Stimulated activated naive CD4-positive, alpha-beta T cell (primary cell): ENCODE data around the gene EVI2B.
"Not testable (repeated sequence)": the region's sequence is repeated elsewhere in the genome, so short reads cannot be mapped to it uniquely, and the experiment has no call there.

ENCODE experiments used
- DNase-seq, 6 experiments: peaks; one replicate each; lab custom pipeline; 2025; lab: John Stamatoyannopoulos, UW

The EVI2B gene

GRCh38 chr17:31313982-31314781 lies at the start of gene EVI2B:
Gene EVI2B (minus strand): TSS chr17:31314054. CDS start chr17:31305609, 8,445 bp downstream.
- DNase-seq = peak in 3 of 6 experiments; percentile 54 to 74 (median 66)

- no peak for DNase-seq
Observed at GRCh38 chr17:31357839-31358394, 44.1 kb upstream of the EVI2B start.

- DNase-seq = no peak
Observed at GRCh38 chr17:31357091-31357490, 43.2 kb upstream of the EVI2B start.

DNA sequence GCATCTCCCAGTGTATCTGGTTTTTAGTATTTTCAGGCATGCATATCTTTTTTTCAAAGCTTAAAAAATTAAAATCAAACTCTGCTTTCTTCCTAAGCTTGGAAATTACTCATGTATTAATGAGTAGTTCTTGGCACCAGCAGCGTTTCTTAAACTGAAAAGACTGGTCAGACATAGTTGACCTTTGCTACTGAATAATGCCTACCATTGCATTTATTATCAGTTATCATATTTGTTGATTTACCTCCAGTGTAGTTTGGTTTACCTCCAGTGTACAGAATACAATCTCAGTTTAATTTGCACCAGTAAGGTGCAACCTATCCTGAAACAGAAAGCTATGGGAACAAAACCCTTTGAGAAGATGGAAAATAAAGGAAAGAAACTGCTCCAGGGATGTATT lies 42.1 kb upstream of the EVI2B start:
- no peak for DNase-seq

DNA sequence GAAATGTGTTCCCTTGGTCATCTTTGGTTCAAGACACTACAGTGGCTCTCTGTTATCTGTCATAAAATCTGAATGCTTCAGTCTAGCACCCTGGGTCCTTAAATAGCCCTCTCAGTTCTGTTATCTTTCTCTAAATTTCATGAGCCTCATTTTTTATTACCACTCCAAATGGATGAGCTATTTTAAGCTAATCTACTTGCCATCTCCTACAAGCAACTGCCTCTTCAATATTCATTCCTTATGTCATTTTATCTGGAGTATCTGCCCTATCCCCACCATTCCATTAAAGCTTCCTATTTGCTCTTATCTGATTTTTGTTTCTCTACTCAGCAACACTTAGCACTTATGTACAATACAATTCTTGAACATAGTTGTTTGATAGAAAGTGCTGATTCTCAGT lies 35.6 kb upstream of the EVI2B start:
- DNase-seq = no peak

GRCh38 chr17:31345191-31345747 lies 31.4 kb upstream of the EVI2B start:
- DNase-seq = not testable (repeated sequence)

DNA sequence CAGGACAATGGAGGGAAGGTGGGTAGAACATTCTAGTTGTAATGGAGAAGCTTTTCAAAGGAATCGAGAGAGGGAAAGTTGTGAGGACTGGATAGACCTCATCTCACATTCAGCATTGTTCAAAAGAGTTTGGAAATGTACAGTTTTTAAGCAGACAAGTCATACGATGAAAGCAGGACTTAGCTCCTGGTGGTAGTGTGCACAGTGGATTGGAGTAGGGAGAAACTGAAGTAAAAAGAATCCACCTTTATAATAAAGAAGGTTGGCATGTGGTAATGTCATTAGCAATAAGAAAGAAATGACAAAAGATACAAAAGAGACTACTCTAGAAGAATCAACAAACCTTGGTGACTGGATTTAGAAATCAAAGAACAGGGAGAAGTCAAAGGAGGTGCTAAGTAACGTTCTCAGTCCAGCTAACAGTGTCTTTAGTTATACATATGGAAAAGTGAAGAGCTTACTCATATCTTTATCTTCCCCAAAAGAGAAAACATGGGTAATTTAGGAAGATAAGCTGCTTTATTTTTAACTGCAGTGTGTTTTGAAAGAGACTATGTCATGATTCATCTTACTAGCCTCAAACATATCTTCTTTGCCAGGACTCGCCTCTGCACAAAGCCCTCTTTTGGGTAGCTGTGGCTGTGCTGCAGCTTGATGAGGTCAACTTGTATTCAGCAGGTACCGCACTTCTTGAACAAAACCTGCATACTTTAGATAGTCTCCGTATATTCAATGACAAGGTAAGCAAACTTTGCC lies 26.2 kb upstream of the EVI2B start:
- no peak for DNase-seq

- no peak for DNase-seq
Observed at GRCh38 chr17:31329221-31329620, 15.4 kb upstream of the EVI2B start.

DNA sequence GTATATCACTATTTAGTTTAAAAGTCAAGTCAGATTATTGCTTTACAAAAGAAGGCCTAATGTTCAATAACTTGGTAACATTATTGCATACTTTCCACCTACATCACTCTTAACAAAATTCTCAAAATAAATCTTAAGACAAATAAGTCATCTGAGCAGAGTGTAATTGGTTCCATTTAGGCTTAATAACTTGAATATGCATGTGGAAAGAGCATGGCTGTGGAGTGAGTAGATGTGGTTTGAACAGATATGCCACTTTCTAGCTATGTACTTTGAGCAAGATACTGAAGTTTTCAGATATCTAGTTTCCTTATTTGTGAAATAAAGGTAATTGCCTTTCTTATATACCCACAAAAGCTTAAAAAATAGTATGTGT lies 14.3 kb upstream of the EVI2B start:
- DNase-seq = no peak

DNA sequence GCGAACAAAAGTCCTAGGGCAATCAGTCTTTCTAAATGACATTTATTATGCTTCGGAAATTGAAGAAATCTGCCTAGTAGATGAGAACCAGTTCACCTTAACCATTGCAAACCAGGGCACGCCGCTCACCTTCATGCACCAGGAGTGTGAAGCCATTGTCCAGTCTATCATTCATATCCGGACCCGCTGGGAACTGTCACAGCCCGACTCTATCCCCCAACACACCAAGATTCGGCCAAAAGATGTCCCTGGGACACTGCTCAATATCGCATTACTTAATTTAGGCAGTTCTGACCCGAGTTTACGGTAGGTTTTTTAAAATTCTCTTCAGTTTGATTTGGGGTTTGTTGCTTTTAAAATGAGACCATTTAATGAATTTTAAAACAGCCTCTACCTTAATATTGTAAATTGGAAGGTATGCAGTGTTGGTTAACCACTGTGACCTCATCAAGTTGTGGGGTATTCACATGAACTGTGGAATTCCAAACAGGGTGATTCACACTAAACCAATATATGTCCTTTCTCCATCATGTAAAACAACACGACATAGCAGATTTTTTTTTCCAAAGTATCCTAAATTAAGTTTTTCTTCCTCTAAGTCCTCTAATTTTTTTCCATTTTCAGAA lies 13.8 kb upstream of the EVI2B start:
- DNase-seq = no peak

DNA sequence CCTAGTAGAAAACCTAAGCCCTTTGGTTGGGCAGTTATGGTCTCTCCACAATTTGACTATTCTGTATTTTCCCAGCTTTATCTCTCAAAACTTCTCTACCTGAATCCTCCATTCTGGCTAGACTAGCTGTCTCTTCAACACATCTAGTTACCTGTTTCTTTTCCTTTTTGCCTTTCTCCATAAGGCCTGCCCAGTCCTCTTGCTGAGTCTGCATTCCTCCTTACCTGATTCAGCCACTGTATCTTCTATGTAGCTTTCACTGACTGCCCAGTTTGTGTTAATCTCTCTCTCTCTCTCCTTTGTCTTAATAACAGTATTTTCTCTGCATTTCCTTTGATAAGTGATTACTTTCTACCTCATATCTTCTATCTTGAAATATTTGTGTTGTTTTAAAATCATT lies 9.7 kb upstream of the EVI2B start:
- no peak for DNase-seq

GRCh38 chr17:31321966-31322365 lies 8.1 kb upstream of the EVI2B start:
- DNase-seq = peak in 2 of 6 experiments; percentile 13 to 59

DNA sequence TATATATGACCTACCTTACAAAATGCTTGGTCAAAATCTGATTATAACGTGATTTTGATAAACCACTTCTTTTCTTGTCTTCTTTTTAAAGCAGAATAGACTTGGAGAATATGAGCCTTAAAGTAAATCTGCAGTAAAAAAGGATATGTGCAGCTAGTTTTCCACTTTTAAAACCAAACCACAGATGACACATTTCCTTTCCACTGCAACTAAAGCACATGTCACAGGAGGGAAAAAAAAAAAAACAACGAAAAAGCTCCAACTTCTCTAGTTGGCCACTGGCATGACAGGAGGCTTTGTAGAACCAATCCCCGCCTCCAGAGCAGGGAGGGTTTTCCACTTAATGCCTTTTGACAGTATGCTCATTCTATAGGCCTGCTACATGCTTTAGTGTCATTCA lies 7.6 kb upstream of the EVI2B start, which contains the start of gene EVI2A:
TSS of gene EVI2A (minus strand) at position 142 of the 400 bp plus-strand sequence. CDS start 2,609 bp downstream, outside the sequence.
- DNase-seq = peak; percentile 37 to 88 (median 82)

GRCh38 chr17:31320791-31321190 lies 6.9 kb upstream of the EVI2B start:
- DNase-seq = no peak

DNA sequence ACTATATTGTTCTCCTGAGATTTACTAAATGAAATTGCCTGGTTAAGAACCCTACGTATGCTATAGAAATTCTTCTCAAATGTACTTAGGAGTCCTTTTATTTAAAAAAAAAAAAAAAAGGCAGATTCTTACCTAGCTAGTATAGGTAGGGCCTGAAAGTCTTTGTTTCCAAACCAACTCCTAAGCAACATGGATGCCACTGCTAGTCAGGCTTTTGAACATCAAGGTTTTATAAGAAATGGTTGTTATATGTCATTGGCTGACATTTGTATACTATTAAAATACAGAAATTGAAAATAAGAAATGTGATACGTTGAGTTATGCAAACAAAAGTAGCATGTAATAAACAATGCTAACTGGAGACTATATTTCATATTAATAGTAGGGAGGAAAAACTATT lies 6.4 kb upstream of the EVI2B start:
- no peak for DNase-seq

- DNase-seq = peak in 3 of 6 experiments; percentile 36 to 57 (median 46)
Observed at GRCh38 chr17:31318851-31319661, 5.2 kb upstream of the EVI2B start.

DNA sequence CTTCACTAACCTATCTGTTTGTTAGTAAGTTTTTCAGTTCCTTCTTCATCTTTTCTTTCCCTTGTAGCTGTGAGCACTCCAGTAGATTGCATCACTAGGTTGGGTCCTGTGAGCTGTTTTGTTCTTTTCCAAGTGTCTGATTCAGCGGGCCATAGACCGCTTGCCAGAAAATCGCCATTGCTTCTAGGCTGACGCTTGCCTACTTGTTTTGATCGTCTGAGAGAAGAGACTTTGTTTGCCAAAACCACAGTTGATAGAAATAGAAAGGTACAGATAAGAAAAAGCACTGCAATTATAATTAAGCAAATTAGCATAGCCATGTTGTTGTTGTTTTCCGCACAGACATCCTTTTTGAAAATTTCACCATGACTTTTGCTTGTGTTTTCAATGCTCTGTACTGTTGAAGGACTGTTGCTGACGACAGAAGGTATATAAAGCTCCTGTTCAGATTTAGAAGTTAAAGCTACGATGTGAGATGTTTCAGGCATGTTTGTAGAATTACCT lies 4.5 kb upstream of the EVI2B start:
- DNase-seq = peak; percentile 17 to 57 (median 46)

GRCh38 chr17:31314782-31315100 lies 887 bp upstream of the EVI2B start:
- DNase-seq = no peak

GRCh38 chr17:31312223-31312622 lies 1.6 kb downstream of the EVI2B start:
- peak in 3 of 6 experiments; percentile 4 to 22 (median 13) for DNase-seq

GRCh38 chr17:31311526-31311925 lies 2.3 kb downstream of the EVI2B start:
- no peak for DNase-seq

GRCh38 chr17:31310886-31311285 lies 3.0 kb downstream of the EVI2B start:
- peak in 3 of 6 experiments; percentile 10 to 28 (median 26) for DNase-seq
